Measurements from ENCODE around the gene OPA1.

The OPA1 gene

DNA sequence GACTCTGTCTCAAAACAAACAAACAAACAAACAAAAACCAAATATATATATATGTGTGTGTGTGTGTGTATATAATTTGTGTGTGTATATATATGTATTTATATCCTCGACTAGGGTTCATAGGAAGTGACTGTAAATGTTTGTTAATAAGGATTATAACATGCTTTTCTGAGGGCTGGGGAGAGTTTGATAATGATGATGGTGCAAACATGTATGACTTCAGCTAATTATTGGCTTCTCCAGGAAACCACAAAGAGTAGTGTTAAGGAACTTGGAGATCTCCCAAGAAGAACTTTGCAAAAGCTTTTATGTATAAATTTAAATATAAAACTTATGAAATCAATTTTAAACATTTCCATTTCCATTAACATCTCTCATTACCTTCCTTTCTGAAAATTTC lies 3.9 kb upstream of the OPA1 start:
- H3K4me3 ChIP-seq (ENCODE audit: low read depth, low read length), result no peak overlapping the region
- TF ChIP-seq CTCF (conservative IDR thresholded peaks at IDR 0.05; ENCODE audit: low read depth, low read length), result no peak
- no peak for DNase-seq (ENCODE audit: low read depth)

GRCh38 chr3:193589616-193590015 lies 3.4 kb upstream of the OPA1 start:
- TF ChIP-seq CTCF (conservative IDR thresholded peaks at IDR 0.05; ENCODE audit: low read depth, low read length), result no peak
- DNase-seq (ENCODE audit: low read depth), result no peak
- H3K4me3 ChIP-seq (ENCODE audit: low read depth, low read length), result no peak overlapping the region

GRCh38 chr3:193590088-193590856 lies 2.7 kb upstream of the OPA1 start:
- peak; percentile 76 for DNase-seq (ENCODE audit: low read depth)
- TF ChIP-seq CTCF (conservative IDR thresholded peaks at IDR 0.05; ENCODE audit: low read depth, low read length), result no peak
- no peak overlapping the region for H3K4me3 ChIP-seq (ENCODE audit: low read depth, low read length)

GRCh38 chr3:193593668-193594030 lies 641 bp downstream of the OPA1 start:
- DNase-seq (ENCODE audit: low read depth), result peak; percentile 31
- no peak for TF ChIP-seq CTCF (conservative IDR thresholded peaks at IDR 0.05; ENCODE audit: low read depth, low read length)
- H3K4me3 ChIP-seq (ENCODE audit: low read depth, low read length), result peak overlapping the region; percentile 94

GRCh38 chr3:193594946-193595689 lies 2.1 kb downstream of the OPA1 start:
- no peak overlapping the region for H3K4me3 ChIP-seq (ENCODE audit: low read depth, low read length)
- DNase-seq (ENCODE audit: low read depth), result peak; percentile 45
- TF ChIP-seq CTCF (conservative IDR thresholded peaks at IDR 0.05; ENCODE audit: low read depth, low read length), result no peak

- no peak for DNase-seq (ENCODE audit: low read depth)
- no peak overlapping the region for H3K4me3 ChIP-seq (ENCODE audit: low read depth, low read length)
- TF ChIP-seq CTCF (conservative IDR thresholded peaks at IDR 0.05; ENCODE audit: low read depth, low read length), result no peak
Measured at GRCh38 chr3:193595939-193596487, 3.0 kb downstream of the OPA1 start.

Measured in choroid plexus epithelial cell (primary cell).